GM12878 (cell line): Measurements from ENCODE around the gene APOO.

Source experiments
- CBX5 ChIP-seq: sonication (generic); IDR thresholded peaks from 2 replicates; pipeline ENCODE4 v1.6.1; 2016; ENCODE audit warnings: low read depth, moderate library complexity, mild to moderate bottlenecking, inconsistent platforms
- EZH2 ChIP-seq: IDR thresholded peaks from 2 replicates; pipeline ENCODE4 v1.6.1; 2012; ENCODE audit warnings: low read depth, mild to moderate bottlenecking, control low read depth, inconsistent platforms, low read length, borderline replicate concordance; ENCODE audit not compliant: control insufficient read depth
- IKZF1 ChIP-seq: fragments of 450-650 bp; conservative IDR thresholded peaks from 2 replicates; pipeline ENCODE4 v1.6.1; 2017; ENCODE audit warnings: antibody characterized with exemption, mild to moderate bottlenecking
- POLR2A ChIP-seq: IDR thresholded peaks from 2 replicates; pipeline ENCODE4 v1.6.1; 2011; ENCODE audit warnings: low read depth, mild to moderate bottlenecking, low read length
- POLR2AphosphoS5 ChIP-seq: IDR thresholded peaks from 2 replicates; pipeline ENCODE4 v1.6.1; 2011; ENCODE audit warnings: mild to moderate bottlenecking, low read length, inconsistent platforms
- RCOR1 ChIP-seq: conservative IDR thresholded peaks from 2 replicates; pipeline ENCODE4 v1.6.1; 2012; ENCODE audit warnings: low read depth, low read length, improper control_type of control experiment
- SMC3 ChIP-seq: IDR thresholded peaks from 2 replicates; pipeline ENCODE4 v1.6.1; 2011; ENCODE audit warnings: low read length, improper control_type of control experiment, borderline replicate concordance
- SREBF2 ChIP-seq: IDR thresholded peaks from 2 replicates; pipeline ENCODE4 v1.6.1; 2012; ENCODE audit warnings: mild to moderate bottlenecking, low read length
- TF ChIP-seq, protein P1 (sequence below), 3 experiments: IDR thresholded peaks in 2 of 3; conservative IDR thresholded peaks in 1 of 3; 2 replicates each; pipeline ENCODE4 v1.5.1; 2011; ENCODE audit warnings: low read depth in 3 of 3, low read length in 3 of 3, mild to moderate bottlenecking in 3 of 3, control low read depth in 2 of 3, moderate library complexity in 2 of 3, inconsistent platforms in 1 of 3, mixed read lengths in 1 of 3; ENCODE audit not compliant: control insufficient read depth in 2 of 3, insufficient read depth in 1 of 3; ENCODE audit errors: extremely low read depth in 1 of 3
- TF ChIP-seq, protein P2 (sequence below): IDR thresholded peaks from 2 replicates; pipeline ENCODE4 v1.6.1; 2012; ENCODE audit warnings: low read depth, low read length, improper control_type of control experiment
- TF ChIP-seq, protein P3 (sequence below): IDR thresholded peaks from 2 replicates; pipeline ENCODE4 v1.6.1; 2012; ENCODE audit warnings: mild to moderate bottlenecking, low read depth, low read length
- TF ChIP-seq, protein P4 (sequence below): fragments of 450-650 bp; IDR thresholded peaks from 2 replicates; pipeline ENCODE4 v1.6.1; 2017; ENCODE audit warnings: mild to moderate bottlenecking

DNA sequence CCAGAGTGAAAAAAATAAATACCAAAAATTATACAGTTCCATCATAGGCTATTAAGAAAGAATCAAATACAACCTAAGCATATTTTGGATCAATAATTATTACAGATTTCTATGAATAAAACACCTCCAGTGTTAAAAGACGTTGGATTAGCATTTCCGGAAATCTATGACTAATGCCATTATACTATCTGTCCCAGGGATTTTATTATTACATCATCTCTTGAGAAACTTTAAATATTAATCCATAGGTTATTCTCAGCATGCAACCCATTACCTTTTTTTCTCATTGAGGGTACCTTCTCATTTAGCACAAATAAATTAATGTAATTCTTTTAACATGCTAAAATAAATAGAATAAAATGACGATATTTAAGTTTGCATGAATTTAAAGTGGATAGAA, 44.7 kb upstream of the APOO start:
- TF ChIP-seq POLR2A = no peak
- TF ChIP-seq, protein P1, sequence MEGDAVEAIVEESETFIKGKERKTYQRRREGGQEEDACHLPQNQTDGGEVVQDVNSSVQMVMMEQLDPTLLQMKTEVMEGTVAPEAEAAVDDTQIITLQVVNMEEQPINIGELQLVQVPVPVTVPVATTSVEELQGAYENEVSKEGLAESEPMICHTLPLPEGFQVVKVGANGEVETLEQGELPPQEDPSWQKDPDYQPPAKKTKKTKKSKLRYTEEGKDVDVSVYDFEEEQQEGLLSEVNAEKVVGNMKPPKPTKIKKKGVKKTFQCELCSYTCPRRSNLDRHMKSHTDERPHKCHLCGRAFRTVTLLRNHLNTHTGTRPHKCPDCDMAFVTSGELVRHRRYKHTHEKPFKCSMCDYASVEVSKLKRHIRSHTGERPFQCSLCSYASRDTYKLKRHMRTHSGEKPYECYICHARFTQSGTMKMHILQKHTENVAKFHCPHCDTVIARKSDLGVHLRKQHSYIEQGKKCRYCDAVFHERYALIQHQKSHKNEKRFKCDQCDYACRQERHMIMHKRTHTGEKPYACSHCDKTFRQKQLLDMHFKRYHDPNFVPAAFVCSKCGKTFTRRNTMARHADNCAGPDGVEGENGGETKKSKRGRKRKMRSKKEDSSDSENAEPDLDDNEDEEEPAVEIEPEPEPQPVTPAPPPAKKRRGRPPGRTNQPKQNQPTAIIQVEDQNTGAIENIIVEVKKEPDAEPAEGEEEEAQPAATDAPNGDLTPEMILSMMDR (IDR thresholded peaks at IDR 0.05 in 2 of 3, conservative IDR thresholded peaks at IDR 0.05 in 1 of 3; ENCODE audit: control insufficient read depth in 2 of 3, extremely low read depth in 1 of 3, insufficient read depth in 1 of 3, low read depth in 3 of 3, low read length in 3 of 3) = no peak
- TF ChIP-seq, protein P2, sequence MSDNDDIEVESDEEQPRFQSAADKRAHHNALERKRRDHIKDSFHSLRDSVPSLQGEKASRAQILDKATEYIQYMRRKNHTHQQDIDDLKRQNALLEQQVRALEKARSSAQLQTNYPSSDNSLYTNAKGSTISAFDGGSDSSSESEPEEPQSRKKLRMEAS = no peak
- TF ChIP-seq POLR2AphosphoS5 = no peak
- no peak for TF ChIP-seq SREBF2
- TF ChIP-seq SMC3 = no peak
- TF ChIP-seq, protein P3, sequence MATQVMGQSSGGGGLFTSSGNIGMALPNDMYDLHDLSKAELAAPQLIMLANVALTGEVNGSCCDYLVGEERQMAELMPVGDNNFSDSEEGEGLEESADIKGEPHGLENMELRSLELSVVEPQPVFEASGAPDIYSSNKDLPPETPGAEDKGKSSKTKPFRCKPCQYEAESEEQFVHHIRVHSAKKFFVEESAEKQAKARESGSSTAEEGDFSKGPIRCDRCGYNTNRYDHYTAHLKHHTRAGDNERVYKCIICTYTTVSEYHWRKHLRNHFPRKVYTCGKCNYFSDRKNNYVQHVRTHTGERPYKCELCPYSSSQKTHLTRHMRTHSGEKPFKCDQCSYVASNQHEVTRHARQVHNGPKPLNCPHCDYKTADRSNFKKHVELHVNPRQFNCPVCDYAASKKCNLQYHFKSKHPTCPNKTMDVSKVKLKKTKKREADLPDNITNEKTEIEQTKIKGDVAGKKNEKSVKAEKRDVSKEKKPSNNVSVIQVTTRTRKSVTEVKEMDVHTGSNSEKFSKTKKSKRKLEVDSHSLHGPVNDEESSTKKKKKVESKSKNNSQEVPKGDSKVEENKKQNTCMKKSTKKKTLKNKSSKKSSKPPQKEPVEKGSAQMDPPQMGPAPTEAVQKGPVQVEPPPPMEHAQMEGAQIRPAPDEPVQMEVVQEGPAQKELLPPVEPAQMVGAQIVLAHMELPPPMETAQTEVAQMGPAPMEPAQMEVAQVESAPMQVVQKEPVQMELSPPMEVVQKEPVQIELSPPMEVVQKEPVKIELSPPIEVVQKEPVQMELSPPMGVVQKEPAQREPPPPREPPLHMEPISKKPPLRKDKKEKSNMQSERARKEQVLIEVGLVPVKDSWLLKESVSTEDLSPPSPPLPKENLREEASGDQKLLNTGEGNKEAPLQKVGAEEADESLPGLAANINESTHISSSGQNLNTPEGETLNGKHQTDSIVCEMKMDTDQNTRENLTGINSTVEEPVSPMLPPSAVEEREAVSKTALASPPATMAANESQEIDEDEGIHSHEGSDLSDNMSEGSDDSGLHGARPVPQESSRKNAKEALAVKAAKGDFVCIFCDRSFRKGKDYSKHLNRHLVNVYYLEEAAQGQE = no peak
- TF ChIP-seq CBX5 = no peak
- TF ChIP-seq, protein P4, sequence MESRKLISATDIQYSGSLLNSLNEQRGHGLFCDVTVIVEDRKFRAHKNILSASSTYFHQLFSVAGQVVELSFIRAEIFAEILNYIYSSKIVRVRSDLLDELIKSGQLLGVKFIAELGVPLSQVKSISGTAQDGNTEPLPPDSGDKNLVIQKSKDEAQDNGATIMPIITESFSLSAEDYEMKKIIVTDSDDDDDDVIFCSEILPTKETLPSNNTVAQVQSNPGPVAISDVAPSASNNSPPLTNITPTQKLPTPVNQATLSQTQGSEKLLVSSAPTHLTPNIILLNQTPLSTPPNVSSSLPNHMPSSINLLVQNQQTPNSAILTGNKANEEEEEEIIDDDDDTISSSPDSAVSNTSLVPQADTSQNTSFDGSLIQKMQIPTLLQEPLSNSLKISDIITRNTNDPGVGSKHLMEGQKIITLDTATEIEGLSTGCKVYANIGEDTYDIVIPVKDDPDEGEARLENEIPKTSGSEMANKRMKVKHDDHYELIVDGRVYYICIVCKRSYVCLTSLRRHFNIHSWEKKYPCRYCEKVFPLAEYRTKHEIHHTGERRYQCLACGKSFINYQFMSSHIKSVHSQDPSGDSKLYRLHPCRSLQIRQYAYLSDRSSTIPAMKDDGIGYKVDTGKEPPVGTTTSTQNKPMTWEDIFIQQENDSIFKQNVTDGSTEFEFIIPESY = no peak
- no peak for TF ChIP-seq IKZF1
- no peak for TF ChIP-seq EZH2
- no peak for TF ChIP-seq RCOR1
